Tibial nerve (tissue), 3 donors: ENCODE results near the gene UBE2F.

Experiments
- POLR2A ChIP-seq, 2 donors: fragments of 450-650 bp; IDR thresholded peaks; one replicate each; pipeline ENCODE4 v1.6.1; 2017; ENCODE audit warnings: antibody characterized with exemption in 2 of 2, mild to moderate bottlenecking in 2 of 2, moderate library complexity in 2 of 2
- TF ChIP-seq, protein P1 (sequence below), 5 experiments: fragments of 200-600 bp in 3 of 5; fragments of 450-650 bp in 2 of 5; sonication (generic) in 3 of 5; IDR thresholded peaks; one replicate each; pipeline ENCODE4 v1.5.1; 2016 to 2019; ENCODE audit warnings: antibody characterized with exemption in 5 of 5, mild to moderate bottlenecking in 3 of 5, moderate library complexity in 2 of 5

DNA sequence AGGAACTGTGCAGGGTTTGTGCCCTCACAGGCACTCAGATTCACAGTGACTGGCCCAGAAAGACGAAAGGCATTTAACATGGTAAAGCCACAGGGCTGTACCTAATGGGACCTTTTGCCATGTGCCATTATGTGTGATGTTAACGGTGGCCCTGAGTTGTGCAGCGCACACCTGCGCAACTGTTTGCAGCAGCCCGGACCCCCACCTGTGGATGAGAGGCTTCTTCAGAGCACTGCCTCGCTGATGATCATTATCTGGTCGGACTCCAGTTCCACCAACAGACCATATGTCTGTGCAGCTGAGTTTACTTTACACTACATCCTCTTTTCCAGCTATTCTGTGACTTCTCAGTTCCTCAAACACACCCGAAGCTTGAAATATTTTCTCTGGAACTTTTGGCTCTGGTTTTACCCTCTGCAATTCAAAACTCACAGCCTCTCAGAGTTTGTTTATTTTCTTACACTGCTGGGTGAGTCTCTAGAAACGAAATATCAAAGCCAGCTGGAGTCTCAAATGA lies 35.6 kb upstream of the UBE2F start:
- TF ChIP-seq, protein P1, sequence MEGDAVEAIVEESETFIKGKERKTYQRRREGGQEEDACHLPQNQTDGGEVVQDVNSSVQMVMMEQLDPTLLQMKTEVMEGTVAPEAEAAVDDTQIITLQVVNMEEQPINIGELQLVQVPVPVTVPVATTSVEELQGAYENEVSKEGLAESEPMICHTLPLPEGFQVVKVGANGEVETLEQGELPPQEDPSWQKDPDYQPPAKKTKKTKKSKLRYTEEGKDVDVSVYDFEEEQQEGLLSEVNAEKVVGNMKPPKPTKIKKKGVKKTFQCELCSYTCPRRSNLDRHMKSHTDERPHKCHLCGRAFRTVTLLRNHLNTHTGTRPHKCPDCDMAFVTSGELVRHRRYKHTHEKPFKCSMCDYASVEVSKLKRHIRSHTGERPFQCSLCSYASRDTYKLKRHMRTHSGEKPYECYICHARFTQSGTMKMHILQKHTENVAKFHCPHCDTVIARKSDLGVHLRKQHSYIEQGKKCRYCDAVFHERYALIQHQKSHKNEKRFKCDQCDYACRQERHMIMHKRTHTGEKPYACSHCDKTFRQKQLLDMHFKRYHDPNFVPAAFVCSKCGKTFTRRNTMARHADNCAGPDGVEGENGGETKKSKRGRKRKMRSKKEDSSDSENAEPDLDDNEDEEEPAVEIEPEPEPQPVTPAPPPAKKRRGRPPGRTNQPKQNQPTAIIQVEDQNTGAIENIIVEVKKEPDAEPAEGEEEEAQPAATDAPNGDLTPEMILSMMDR (IDR thresholded peaks at IDR 0.05): no peak
- TF ChIP-seq POLR2A (IDR thresholded peaks at IDR 0.05): no peak
